ENCODE data around the gene TULP4. TPM values are rescaled to one million over a fixed set of nuclear protein-coding genes. Genes with fewer than 3 reads are reported as not detected.
"Not testable (repeated sequence)": the region's sequence is repeated elsewhere in the genome, so short reads cannot be mapped to it uniquely, and the experiment has no call there.

The TULP4 gene
- total RNA-seq, 1 experiment from 2014 or later = 35.4 TPM

- DNase-seq (ENCODE audit: low spot score) = no peak
Measured at GRCh38 chr6:158293122-158293521, 19.1 kb upstream of the TULP4 start.

GRCh38 chr6:158295976-158296853 is 16.1 kb upstream of the TULP4 start:
- not testable (repeated sequence) for DNase-seq (ENCODE audit: low spot score)

- not testable (repeated sequence) for DNase-seq (ENCODE audit: low spot score)
Measured at GRCh38 chr6:158296854-158297324, 15.4 kb upstream of the TULP4 start.

- not testable (repeated sequence) for DNase-seq (ENCODE audit: low spot score)
Measured at GRCh38 chr6:158297657-158298056, 14.6 kb upstream of the TULP4 start.

- DNase-seq (ENCODE audit: low spot score) = not testable (repeated sequence)
Measured at GRCh38 chr6:158300306-158301143, 11.7 kb upstream of the TULP4 start.

- DNase-seq (ENCODE audit: low spot score) = not testable (repeated sequence)
Measured at GRCh38 chr6:158301561-158301960, 10.7 kb upstream of the TULP4 start.

GRCh38 chr6:158302195-158302796 is 10.0 kb upstream of the TULP4 start:
- not testable (repeated sequence) for DNase-seq (ENCODE audit: low spot score)

- DNase-seq (ENCODE audit: low spot score) = no peak
Measured at GRCh38 chr6:158303210-158303731, 9.0 kb upstream of the TULP4 start.

- no peak for DNase-seq (ENCODE audit: low spot score)
Measured at GRCh38 chr6:158304254-158304653, 8.0 kb upstream of the TULP4 start.

- DNase-seq (ENCODE audit: low spot score) = no peak
Measured at GRCh38 chr6:158309814-158310213, 2.5 kb upstream of the TULP4 start.

- DNase-seq (ENCODE audit: low spot score) = no peak
Measured at GRCh38 chr6:158311193-158311592, 1.1 kb upstream of the TULP4 start.

- DNase-seq (ENCODE audit: low spot score) = no peak
Measured at GRCh38 chr6:158311626-158312025, 639 bp upstream of the TULP4 start.

- DNase-seq (ENCODE audit: low spot score) = no peak
Measured at GRCh38 chr6:158312672-158313397, 570 bp downstream of the TULP4 start.

- no peak for DNase-seq (ENCODE audit: low spot score)
Measured at GRCh38 chr6:158313989-158314388, 1.7 kb downstream of the TULP4 start.

GRCh38 chr6:158314737-158315136 is 2.5 kb downstream of the TULP4 start:
- no peak for DNase-seq (ENCODE audit: low spot score)

- no peak for DNase-seq (ENCODE audit: low spot score)
Measured at GRCh38 chr6:158316022-158316421, 3.8 kb downstream of the TULP4 start.

- peak; percentile 6 for DNase-seq (ENCODE audit: low spot score)
Measured at GRCh38 chr6:158321960-158322359, 9.7 kb downstream of the TULP4 start.

- DNase-seq (ENCODE audit: low spot score) = no peak
Measured at GRCh38 chr6:158322400-158322723, 10.1 kb downstream of the TULP4 start.

GRCh38 chr6:158322724-158323560 is 10.7 kb downstream of the TULP4 start:
- DNase-seq (ENCODE audit: low spot score) = peak; percentile 9

GRCh38 chr6:158323561-158323958 is 11.3 kb downstream of the TULP4 start:
- no peak for DNase-seq (ENCODE audit: low spot score)

All from H4 (cell line).